Measurements from ENCODE around the gene KCNB1. TPM values are rescaled to one million over a fixed set of nuclear protein-coding genes. Genes with fewer than 3 reads are reported as not detected.
"Not testable (repeated sequence)": the region's sequence is repeated elsewhere in the genome, so short reads cannot be mapped to it uniquely, and the experiment has no call there.

The KCNB1 gene
- total and polyA plus RNA-seq, 4 donors, result under 0.01 to 3.4 (median 1.4) TPM

DNA sequence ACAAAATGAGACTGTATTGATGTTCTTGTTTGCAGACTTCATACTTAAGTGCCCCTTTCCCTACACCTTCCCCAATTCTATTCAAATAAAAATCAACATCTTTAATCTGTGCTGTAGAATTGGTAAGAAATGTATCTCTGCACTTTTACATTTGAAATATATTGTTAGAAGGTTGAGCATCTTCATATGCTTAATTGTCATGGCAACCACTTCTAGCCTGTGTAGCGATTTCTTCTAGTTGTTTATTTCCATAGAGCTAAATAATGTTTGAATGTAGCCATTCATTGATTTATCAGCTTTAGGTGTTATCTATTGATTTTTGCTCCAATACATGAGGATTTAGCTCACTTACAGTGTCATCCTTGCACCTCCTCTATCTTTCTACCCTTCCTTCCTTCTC is 166.9 kb downstream of the KCNB1 start:
- no peaks in the 10 kb centered on the region for H3K36me3 ChIP-seq (ENCODE audit: control insufficient read depth in 4 of 4, insufficient read depth in 3 of 4, low read depth in 1 of 4, low read length in 3 of 4)
- no peak overlapping the region for H3K4me3 ChIP-seq (ENCODE audit: low read depth in 1 of 3, low read length in 3 of 3)
- H3K4me1 ChIP-seq (ENCODE audit: control insufficient read depth in 4 of 4, insufficient read depth in 4 of 4, low read length in 3 of 4), result peaks cover 4 to 15% (median 6%) of the 10 kb centered on the region in 4 donors
- no peak overlapping the region for H3K9ac ChIP-seq (ENCODE audit: low read depth in 1 of 2, low read length in 2 of 2)
- DNase-seq (ENCODE audit: low spot score), result no peak
- H3K27ac ChIP-seq (ENCODE audit: low read depth in 1 of 2, low read length in 2 of 2), result no peak overlapping the region
- peaks cover 0 to 6% (median 3%) of the 10 kb centered on the region in 4 donors for H3K27me3 ChIP-seq (ENCODE audit: control insufficient read depth in 4 of 4, insufficient read depth in 4 of 4, low read length in 3 of 4)
- TF ChIP-seq RXRA (IDR thresholded peaks at IDR 0.05) (no peak), JUND (IDR thresholded peaks at IDR 0.05) (no peak), YY1 (IDR thresholded peaks at IDR 0.05) (no peak), TAF1 (conservative IDR thresholded peaks at IDR 0.05) (no peak)
- H3K9me3 ChIP-seq (ENCODE audit: control insufficient read depth in 4 of 4, low read length in 3 of 4), result peaks cover 0 to 1% (median 0%) of the 10 kb centered on the region in 4 donors
- 77% methylated on average over 1 of the region's 1 CpG for WGBS

GRCh38 chr20:49314052-49314451 is 168.4 kb downstream of the KCNB1 start:
- H3K36me3 ChIP-seq (ENCODE audit: control insufficient read depth in 4 of 4, insufficient read depth in 3 of 4, low read depth in 1 of 4, low read length in 3 of 4); H3K27me3 ChIP-seq (ENCODE audit: control insufficient read depth in 4 of 4, insufficient read depth in 4 of 4, low read length in 3 of 4); H3K9me3 ChIP-seq (ENCODE audit: control insufficient read depth in 4 of 4, low read length in 3 of 4); H3K27ac ChIP-seq (ENCODE audit: low read depth in 1 of 2, low read length in 2 of 2); H3K4me3 ChIP-seq (ENCODE audit: low read depth in 1 of 3, low read length in 3 of 3); DNase-seq (ENCODE audit: low spot score); H3K9ac ChIP-seq (ENCODE audit: low read depth in 1 of 2, low read length in 2 of 2): not testable (repeated sequence)
- 84% methylated on average over 2 of the region's 2 CpGs for WGBS
- H3K4me1 ChIP-seq (ENCODE audit: control insufficient read depth in 4 of 4, insufficient read depth in 4 of 4, low read length in 3 of 4), result peaks cover 4 to 12% (median 6%) of the 10 kb centered on the region in 4 donors

Other genes with a start within 250 kb of the KCNB1 start
- 10 to 100 TPM; 10.1 to 16.1 TPM for gene ZNFX1, start 204.6 kb downstream of the KCNB1 start, total RNA-seq
- 1 to 10 TPM; 6.9 to 7.2 TPM for gene ZNFX1, start 204.6 kb downstream of the KCNB1 start, polyA plus RNA-seq
- gene PTGIS, start 85.5 kb upstream of the KCNB1 start, total RNA-seq, result 1 to 10 TPM; 2.4 to 6.3 TPM
- gene PTGIS, start 85.5 kb upstream of the KCNB1 start, polyA plus RNA-seq, result 1 to 10 TPM; 2.2 to 5.2 TPM
- 10 to 100 TPM; 14.1 to 28.2 TPM for gene B4GALT5, start 231.2 kb upstream of the KCNB1 start, total RNA-seq
- gene B4GALT5, start 231.2 kb upstream of the KCNB1 start, polyA plus RNA-seq, result 10 to 100 TPM in 1 of 2 donors, 1 to 10 TPM in 1; 2.0 to 14.8 TPM